ENCODE measurements around the gene WDR1.

The WDR1 gene

GRCh38 chr4:10050721-10051120 is 65.9 kb downstream of the WDR1 start:
- no peak for DNase-seq
- no peaks in the 10 kb centered on the region for H3K9me3 ChIP-seq (ENCODE audit: insufficient read depth, low read length, severe bottlenecking)
- no peaks in the 10 kb centered on the region for H3K36me3 ChIP-seq (ENCODE audit: insufficient read depth, low read length)
- no peaks in the 10 kb centered on the region for H4K20me1 ChIP-seq (ENCODE audit: insufficient read depth, low read length)
- H2AFZ ChIP-seq (ENCODE audit: low read depth, low read length) = no peak overlapping the region
- no peaks in the 10 kb centered on the region for H3K27me3 ChIP-seq (ENCODE audit: insufficient read depth, low read length, poor library complexity)
- H3K4me2 ChIP-seq (ENCODE audit: insufficient read depth, low read length) = no peak overlapping the region
- TF ChIP-seq EZH2 (IDR thresholded peaks at IDR 0.05; ENCODE audit: borderline replicate concordance, low read depth, low read length, severe bottlenecking) (no peak), CTCF (IDR thresholded peaks at IDR 0.05; ENCODE audit: borderline replicate concordance, extremely low read depth, low read length, poor library complexity, severe bottlenecking) (no peak)
- no peak overlapping the region for H3K27ac ChIP-seq (ENCODE audit: low read length)
- no peak overlapping the region for H3K9ac ChIP-seq (ENCODE audit: low read depth, low read length)
- ATAC-seq (ENCODE audit: insufficient read depth, low read depth) = no peak
- H3K79me2 ChIP-seq (ENCODE audit: insufficient read depth, low read length) = no peaks in the 10 kb centered on the region
- no peaks in the 10 kb centered on the region for H3K4me1 ChIP-seq (ENCODE audit: insufficient read depth, low read length)
- H3K4me3 ChIP-seq (ENCODE audit: low read depth in 1 of 2, low read length in 2 of 2) = no peak overlapping the region

GRCh38 chr4:10050261-10050661 is 66.3 kb downstream of the WDR1 start:
- no peaks in the 10 kb centered on the region for H3K9me3 ChIP-seq (ENCODE audit: insufficient read depth, low read length, severe bottlenecking)
- ATAC-seq (ENCODE audit: insufficient read depth, low read depth) (no peak), DNase-seq (no peak)
- no peaks in the 10 kb centered on the region for H3K27me3 ChIP-seq (ENCODE audit: insufficient read depth, low read length, poor library complexity)
- H4K20me1 ChIP-seq (ENCODE audit: insufficient read depth, low read length) = no peaks in the 10 kb centered on the region
- H3K9ac ChIP-seq (ENCODE audit: low read depth, low read length) = no peak overlapping the region
- H3K79me2 ChIP-seq (ENCODE audit: insufficient read depth, low read length) = no peaks in the 10 kb centered on the region
- no peaks in the 10 kb centered on the region for H3K36me3 ChIP-seq (ENCODE audit: insufficient read depth, low read length)
- no peak overlapping the region for H3K27ac ChIP-seq (ENCODE audit: low read length)
- no peak overlapping the region for H2AFZ ChIP-seq (ENCODE audit: low read depth, low read length)
- H3K4me3 ChIP-seq (ENCODE audit: low read depth in 1 of 2, low read length in 2 of 2) = no peak overlapping the region
- H3K4me1 ChIP-seq (ENCODE audit: insufficient read depth, low read length) = no peaks in the 10 kb centered on the region
- no peak overlapping the region for H3K4me2 ChIP-seq (ENCODE audit: insufficient read depth, low read length)
- TF ChIP-seq CTCF (IDR thresholded peaks at IDR 0.05; ENCODE audit: borderline replicate concordance, extremely low read depth, low read length, poor library complexity, severe bottlenecking) (no peak), EZH2 (IDR thresholded peaks at IDR 0.05; ENCODE audit: borderline replicate concordance, low read depth, low read length, severe bottlenecking) (no peak)

- Histone ChIP-seq H3K27me3 (ENCODE audit: insufficient read depth, low read length, poor library complexity) (no peaks in the 10 kb centered on the region), H4K20me1 (ENCODE audit: insufficient read depth, low read length) (no peaks in the 10 kb centered on the region), H3K9me3 (ENCODE audit: insufficient read depth, low read length, severe bottlenecking) (no peaks in the 10 kb centered on the region), H3K4me3 (ENCODE audit: low read depth in 1 of 2, low read length in 2 of 2) (no peak overlapping the region), H3K4me1 (ENCODE audit: insufficient read depth, low read length) (no peaks in the 10 kb centered on the region), H3K79me2 (ENCODE audit: insufficient read depth, low read length) (no peaks in the 10 kb centered on the region), H2AFZ (ENCODE audit: low read depth, low read length) (no peak overlapping the region), H3K36me3 (ENCODE audit: insufficient read depth, low read length) (no peaks in the 10 kb centered on the region), H3K4me2 (ENCODE audit: insufficient read depth, low read length) (no peak overlapping the region), H3K27ac (ENCODE audit: low read length) (no peak overlapping the region), H3K9ac (ENCODE audit: low read depth, low read length) (no peak overlapping the region)
- DNase-seq (no peak), ATAC-seq (ENCODE audit: insufficient read depth, low read depth) (no peak)
- TF ChIP-seq EZH2 (IDR thresholded peaks at IDR 0.05; ENCODE audit: borderline replicate concordance, low read depth, low read length, severe bottlenecking) (no peak), CTCF (IDR thresholded peaks at IDR 0.05; ENCODE audit: borderline replicate concordance, extremely low read depth, low read length, poor library complexity, severe bottlenecking) (no peak)
These were observed 67.5 kb downstream of the WDR1 start for GRCh38 chr4:10048941-10049697.
